SK-N-DZ (cell line): ENCODE measurements around the gene KLHL6.
A peak's percentile ranks its signal among the peaks of the same experiment; 100 is the strongest.
"Not testable (repeated sequence)": the region's sequence is repeated elsewhere in the genome, so short reads cannot be mapped to it uniquely, and the experiment has no call there.

Experiments used
- DNase-seq: peaks from one replicate; pipeline ENCODE4 v3.0.0-alpha.2; 2015; ENCODE audit warnings: low spot score
- small RNA-seq, 2 experiments: library from RNA; depleted of rRNA; stranded (forward); fragments of <200 nt; gene quantifications; one replicate each; pipeline ENCODE3, GENCODE V24; 2014

Gene KLHL6

DNA sequence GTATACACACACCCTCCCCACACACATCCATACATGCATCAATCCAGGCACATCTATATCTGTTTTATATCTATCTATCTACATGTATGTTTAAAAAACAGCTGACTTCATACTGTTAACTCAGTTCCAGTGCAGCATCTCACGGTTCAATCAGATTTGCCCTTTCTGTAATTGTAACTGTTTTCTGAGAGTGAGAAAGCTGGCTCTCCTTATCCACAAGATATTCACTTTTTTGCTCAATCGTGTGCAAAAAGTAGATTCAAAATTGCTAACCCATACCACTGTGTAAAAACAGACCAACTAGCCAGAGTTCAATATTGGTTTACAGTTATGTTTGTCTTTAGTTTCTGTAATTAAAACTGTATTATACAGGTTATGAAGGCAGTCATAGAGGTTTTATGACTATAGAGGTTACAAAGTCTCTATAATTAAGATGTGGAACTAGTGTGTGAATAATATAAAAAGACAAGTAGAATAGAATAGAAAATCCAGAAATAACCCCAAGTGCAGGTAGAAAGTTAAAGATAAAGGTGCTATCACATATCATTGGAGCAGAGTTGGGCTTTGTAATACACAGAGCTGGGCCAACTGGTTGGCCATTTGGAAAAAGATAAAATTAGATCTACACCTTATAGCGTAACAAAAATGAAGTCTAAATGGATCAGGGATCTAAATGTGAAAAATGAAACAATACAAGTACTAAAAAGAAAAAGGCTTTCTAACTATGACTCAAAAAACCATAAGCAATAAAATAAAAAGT is 107.0 kb downstream of the KLHL6 start:
- no peak for DNase-seq

DNA sequence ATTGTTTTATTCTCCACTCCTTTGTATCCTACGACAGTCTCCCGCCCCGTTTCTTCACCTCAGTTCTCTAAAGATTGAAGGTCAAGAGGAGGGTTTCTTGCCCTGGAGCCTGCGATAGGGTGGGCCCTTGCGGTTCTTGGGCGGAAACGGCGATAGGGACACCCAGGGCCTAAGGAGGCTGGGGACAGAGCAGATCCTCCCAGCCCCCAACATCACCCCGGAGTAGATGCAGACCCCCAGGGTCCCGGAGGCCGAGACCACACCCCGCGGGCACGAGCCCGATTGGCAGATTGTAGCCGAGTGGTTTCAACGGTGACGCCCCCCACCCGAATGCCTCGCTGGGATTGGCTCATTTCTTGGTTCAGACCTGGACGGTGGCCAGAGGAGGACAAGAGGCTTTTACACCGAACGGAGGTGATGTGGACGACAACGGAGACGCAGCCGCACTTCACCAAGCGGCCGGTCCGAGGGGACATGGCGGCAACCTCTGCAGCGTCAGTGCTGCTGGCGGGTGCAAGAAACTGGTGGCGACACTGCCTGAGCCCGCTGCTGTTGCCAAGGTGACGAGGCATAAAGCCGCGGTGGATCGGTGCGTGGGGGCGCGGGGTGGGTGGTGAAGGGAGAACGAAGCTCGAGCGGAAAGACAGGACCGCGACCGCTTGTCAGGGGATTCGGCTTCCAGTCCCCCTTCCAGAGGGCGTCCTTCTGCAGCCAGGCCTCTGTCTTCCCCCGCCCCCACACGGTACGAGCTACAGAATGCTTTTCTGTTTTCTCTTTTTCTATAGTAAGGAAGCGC is 108.1 kb downstream of the KLHL6 start:
- DNase-seq, result peak; percentile 99

DNA sequence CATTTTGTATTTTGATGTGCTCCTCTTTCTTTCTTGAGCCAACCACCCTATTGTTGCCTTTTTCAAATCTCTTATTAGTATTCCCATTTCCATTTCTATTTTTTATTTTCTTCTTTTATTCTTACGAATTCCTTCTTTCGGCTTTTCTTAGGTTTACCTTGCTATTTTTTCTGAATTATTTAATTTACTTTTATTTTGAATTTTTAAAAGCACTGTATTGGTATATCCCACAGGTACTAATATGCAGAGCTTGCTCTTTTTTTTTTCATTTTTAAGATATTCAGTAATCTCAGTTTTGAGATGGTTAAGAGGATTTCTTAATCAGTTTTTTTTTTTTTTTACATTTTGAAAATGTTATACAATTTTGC is 108.7 kb downstream of the KLHL6 start:
- DNase-seq, result no peak

DNA sequence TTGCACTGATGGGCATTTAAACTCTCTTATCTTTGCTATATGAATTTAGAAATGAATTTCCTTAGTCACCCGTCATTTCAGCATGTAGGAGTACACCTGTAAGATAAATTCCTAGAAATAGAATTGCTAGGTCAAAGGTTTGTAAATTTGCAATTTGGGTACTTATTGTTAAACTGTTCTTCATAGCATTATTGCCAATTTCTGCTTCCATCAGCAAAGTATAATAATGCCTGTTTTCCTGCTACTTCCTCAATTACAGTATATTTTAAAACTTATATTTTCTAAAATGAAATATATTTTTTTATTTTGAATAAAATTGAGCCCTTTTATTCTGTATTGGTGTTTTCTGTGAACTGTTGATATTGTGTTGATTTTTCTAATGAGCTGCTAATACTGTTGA is 110.8 kb downstream of the KLHL6 start:
- DNase-seq, result no peak

DNA sequence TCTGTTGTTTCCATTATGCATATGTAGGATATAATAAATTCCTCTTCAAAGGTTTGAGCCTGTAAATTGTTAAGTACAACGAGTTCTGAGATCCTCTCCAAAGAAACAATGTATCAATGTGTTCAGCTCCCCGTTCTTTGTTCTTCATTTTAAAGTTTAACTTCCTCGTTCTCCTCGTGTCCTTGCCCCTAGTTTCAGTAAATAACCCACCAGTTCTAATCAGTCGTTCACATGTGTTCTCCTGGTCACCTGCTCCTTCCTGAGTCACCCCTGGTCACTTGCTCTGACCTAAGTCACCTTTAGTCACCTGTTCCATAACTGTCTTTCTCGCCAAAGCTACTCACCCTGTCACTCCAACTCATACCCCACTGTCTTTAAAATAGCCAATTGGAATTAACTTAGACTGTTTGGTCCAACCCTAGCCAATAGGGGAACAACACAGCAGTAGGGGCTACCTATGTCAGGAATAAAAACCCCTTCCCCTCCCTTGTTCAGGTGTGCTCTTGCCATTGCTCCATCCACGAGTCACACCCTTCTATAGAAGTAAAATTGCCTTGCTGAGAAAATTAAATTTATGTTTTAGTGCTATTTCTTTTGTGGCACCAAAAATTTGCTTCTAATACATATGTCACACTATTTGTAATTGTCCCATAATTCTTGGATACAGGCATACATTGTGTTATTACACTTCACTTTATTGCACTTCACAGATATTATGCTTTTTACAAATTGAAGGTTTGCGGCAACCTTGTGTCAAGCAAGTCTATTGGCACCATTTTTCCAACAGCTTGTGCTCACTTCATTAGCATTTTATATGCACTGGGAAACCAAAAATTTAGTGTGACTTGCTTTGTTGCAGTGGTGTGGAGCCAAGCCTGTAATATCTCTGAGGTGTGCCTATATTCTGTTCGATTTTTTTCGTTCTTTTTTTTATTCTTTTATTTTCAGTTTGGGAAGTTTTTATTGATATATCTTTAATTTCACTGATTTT is 111.8 kb downstream of the KLHL6 start:
- DNase-seq, result no peak

DNA sequence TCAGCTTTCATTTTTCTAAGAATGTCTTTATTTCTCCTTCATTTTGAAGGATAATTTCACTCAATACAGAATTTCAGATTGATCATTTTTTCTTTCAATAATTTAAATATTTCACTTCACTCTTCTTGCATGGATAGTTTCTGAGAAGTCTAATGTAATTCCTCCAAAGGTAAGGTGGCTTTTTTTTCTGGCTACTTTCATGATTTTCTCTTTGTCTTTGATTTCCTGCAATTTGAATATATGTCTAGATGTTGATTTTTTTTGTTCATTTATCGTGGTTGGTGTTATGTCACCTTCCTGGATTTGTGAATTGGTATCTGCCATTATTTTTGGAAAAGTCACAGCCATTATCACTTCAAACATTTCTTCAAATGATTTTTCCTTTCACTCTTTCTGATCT is 112.5 kb downstream of the KLHL6 start:
- no peak for DNase-seq

DNA sequence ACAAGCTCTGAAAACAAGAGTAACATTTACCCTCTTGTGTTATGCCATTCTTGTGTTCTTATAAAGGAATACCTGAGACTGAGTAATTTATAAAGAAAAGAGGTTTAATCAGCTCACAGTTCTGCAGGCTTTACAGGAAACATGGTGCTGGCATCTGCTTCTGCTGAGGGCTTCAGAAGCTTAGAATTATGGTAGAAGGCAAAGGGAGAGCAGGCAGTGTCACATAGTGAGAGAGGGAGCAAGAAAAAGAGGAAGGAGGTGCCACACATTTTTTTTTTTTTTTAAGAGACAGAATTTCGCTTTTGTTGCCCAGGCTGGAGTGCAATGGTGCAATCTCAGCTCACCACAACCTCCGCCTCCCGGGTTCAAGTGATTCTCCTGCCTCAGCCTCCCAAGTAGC is 115.0 kb downstream of the KLHL6 start:
- not testable (repeated sequence) for DNase-seq

DNA sequence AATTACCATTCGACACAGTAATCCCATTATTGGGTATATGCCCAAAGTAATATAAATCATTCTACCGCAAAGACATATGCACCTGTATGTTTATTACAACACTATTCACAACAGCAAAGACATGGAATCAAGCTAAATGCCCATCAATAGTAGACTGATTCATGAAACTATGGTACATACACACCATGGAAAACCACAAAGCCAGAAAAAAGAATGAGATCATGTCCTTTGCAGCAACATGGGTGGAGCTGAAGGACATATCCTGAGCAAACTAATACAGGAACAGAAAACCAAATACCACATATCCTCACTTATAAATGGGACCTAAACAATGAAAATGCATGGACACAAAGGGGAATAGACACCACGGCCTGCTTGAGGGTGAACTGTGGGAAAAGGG is 116.0 kb downstream of the KLHL6 start:
- DNase-seq, result no peak

DNA sequence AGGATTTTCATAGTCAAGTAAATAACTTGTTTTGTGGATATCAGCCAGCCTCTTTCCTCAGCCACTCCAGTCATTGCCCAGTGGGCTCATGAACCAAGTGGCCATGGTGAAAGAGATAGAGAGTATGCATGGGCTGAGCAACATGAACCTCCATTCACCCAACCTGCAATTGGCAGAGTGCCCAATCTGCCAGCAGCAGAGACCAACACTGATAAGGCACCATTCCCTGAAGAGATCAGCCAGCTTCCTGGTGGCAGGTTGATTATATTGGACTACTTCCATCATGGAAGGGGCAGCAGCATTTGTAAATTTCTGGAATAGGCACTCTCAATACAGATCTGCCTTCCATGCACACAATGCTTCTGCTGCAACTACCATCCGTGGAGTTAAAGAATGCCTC is 116.8 kb downstream of the KLHL6 start:
- DNase-seq, result no peak

DNA sequence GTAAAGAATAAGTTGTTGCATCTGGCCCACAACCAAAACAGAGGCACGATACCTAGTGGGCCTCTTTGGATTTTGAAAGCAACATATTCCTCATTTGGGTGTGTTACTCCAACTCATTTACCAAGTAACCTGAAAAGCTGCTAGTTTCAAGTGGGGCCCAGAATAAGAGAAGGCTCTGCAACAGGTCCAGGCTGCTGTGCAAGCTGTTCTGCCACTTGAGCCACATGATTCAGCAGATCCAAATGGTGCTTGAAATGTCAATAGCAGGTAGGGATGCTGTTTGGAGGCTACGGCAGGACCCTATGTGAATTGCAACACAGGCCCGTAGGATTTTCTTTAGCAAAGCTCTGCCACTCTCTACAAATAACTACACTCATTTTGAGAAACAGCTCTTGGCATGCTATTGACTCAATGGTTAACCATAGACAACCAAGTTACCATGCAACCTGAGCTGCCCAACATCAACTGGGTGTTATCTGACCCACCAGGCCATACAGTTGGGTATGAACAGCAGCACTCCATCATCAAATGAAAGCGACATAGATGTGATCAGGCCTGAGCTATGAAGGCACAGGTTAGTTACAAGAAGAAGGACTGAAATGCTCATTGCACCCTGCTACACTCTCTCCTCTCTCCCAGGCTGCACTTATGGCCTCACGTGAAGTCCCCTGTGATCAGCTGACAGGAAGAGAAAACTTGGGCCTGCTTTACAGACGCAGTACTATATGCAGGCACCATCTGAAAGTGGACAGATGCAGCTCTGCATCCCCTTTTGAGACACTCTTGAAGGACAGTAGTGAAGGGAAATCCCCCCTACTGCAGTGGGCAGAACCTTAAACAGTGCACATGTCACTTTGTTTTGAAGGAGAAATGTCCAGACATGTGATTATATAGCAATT is 117.6 kb downstream of the KLHL6 start:
- DNase-seq, result no peak

Small RNA genes within 50 kb of the gene (small RNA-seq; reads per million reads assigned to genes)
- gene RF00092 (0 reads per million in 2 experiments), gene RF00394 (0 to 0.04 reads per million in 2 experiments), gene RF01241 (0 to 0.04 reads per million in 2 experiments), gene SNORA63D (3.3 to 11.1 reads per million in 2 experiments)
